Smooth muscle cell (in vitro differentiated cells): ENCODE measurements around the gene NME2. TPM values are rescaled to one million over a fixed set of nuclear protein-coding genes. Genes with fewer than 3 reads are reported as not detected.

ENCODE experiments used
- DNase-seq: peaks from one replicate; lab custom pipeline; 2025; ENCODE audit not compliant: unreplicated experiment; lab: John Stamatoyannopoulos, UW
- H2AFZ ChIP-seq: fragments of 200-600 bp; sonication (generic); 2 replicates; pipeline ENCODE4 v1.6.0; 2016; ENCODE audit warnings: antibody characterized with exemption, low read depth, mild to moderate bottlenecking
- H3F3A ChIP-seq: fragments of 200-600 bp; sonication (generic); 2 replicates; pipeline ENCODE4 v1.6.0; 2017; ENCODE audit warnings: antibody characterized with exemption, low read depth
- H3K27ac ChIP-seq: fragments of 200-600 bp; sonication (generic); 2 replicates; pipeline ENCODE4 v1.5.1; 2016; ENCODE audit warnings: low read depth, mild to moderate bottlenecking
- H3K27me3 ChIP-seq: fragments of 200-600 bp; sonication (generic); 2 replicates; pipeline ENCODE4 v1.6.1; 2016; ENCODE audit warnings: low read depth, mild to moderate bottlenecking
- H3K36me3 ChIP-seq: fragments of 200-600 bp; sonication (generic); 2 replicates; pipeline ENCODE4 v1.5.1; 2016; ENCODE audit warnings: low read depth
- H3K4me1 ChIP-seq: fragments of 200-600 bp; sonication (generic); 2 replicates; pipeline ENCODE4 v1.5.1; 2016; ENCODE audit warnings: low read depth
- H3K4me2 ChIP-seq: fragments of 200-600 bp; sonication (generic); 2 replicates; pipeline ENCODE4 v1.6.0; 2016; ENCODE audit warnings: mild to moderate bottlenecking
- H3K4me3 ChIP-seq: fragments of 200-600 bp; sonication (generic); 2 replicates; pipeline ENCODE4 v1.5.1; 2016; ENCODE audit warnings: mild to moderate bottlenecking
- H3K79me2 ChIP-seq: fragments of 200-600 bp; sonication (generic); 2 replicates; pipeline ENCODE4 v1.6.0; 2016; ENCODE audit warnings: low read depth, mild to moderate bottlenecking
- H3K9ac ChIP-seq: fragments of 200-600 bp; sonication (generic); 2 replicates; pipeline ENCODE4 v1.6.0; 2016; ENCODE audit warnings: low read depth
- H3K9me3 ChIP-seq: fragments of 200-600 bp; sonication (generic); replicated peaks from 2 replicates; pipeline ENCODE4 v1.5.1; 2016; ENCODE audit warnings: low read depth
- H4K20me1 ChIP-seq: fragments of 200-600 bp; sonication (generic); 2 replicates; pipeline ENCODE4 v1.6.0; 2016; ENCODE audit warnings: low read depth
- CTCF ChIP-seq: fragments of 200-600 bp; sonication (generic); IDR thresholded peaks from 2 replicates; pipeline ENCODE4 v1.5.1; 2017; ENCODE audit warnings: borderline replicate concordance, mild to moderate bottlenecking, antibody characterized with exemption; ENCODE audit not compliant: insufficient read depth, poor library complexity, severe bottlenecking
- WGBS: methylation state at CpG from one replicate; pipeline ENCODE4 v1.1.7; 2016; ENCODE audit warnings: low lambda C conversion rate; 5-methylcytosine and 5-hydroxymethylcytosine counted together
- polyA plus RNA-seq: library from polyadenylated mRNA; unstranded; fragments of >200 nt; fragmentation: Nextera tagmentation; extraction: Ambion mirVana; gene quantifications from 2 replicates; pipeline ENCODE4 v1.2.1, GENCODE V29; 2016
- total RNA-seq: library from RNA; depleted of rRNA; stranded (reverse); fragments of >200 nt; gene quantifications from 2 replicates; pipeline ENCODE4 v1.2.3, GENCODE V29; 2014

NME2 gene
- total and polyA plus RNA-seq, 2 experiments from 2014 or later: 496 to 675 TPM

GRCh38 chr17:51153210-51154072, 12.8 kb upstream of the NME2 start, which contains the start of gene NME1:
TSS of gene NME1 (plus strand) at chr17:51153559. CDS start at chr17:51155655, 2,096 bp downstream.
- peak within 1 kb of the TSS; percentile 92 for H3K27ac ChIP-seq

GRCh38 chr17:51154176-51154575, 12.0 kb upstream of the NME2 start:
- Histone ChIP-seq H3F3A (peaks cover 8% of the 10 kb centered on the region), H3K27ac (peak overlapping the region; percentile 72), H3K4me2 (peak overlapping the region; percentile 97), H3K27me3 (no peaks in the 10 kb centered on the region), H3K4me1 (peaks cover 14% of the 10 kb centered on the region), H3K9ac (peak overlapping the region; percentile 65), H4K20me1 (no peaks in the 10 kb centered on the region), H3K36me3 (no peaks in the 10 kb centered on the region), H3K9me3 (no peaks in the 10 kb centered on the region), H2AFZ (peak overlapping the region; percentile 72), H3K4me3 (peak overlapping the region; percentile 66), H3K79me2 (peaks cover 44% of the 10 kb centered on the region)
- DNase-seq: no peak
- no peak for TF ChIP-seq CTCF
- WGBS: 13% methylated on average over 6 of the region's 6 CpGs

More at GRCh38 chr17:51153210-51154072, 12.8 kb upstream of the NME2 start, which contains the start of gene NME1:
- Histone ChIP-seq H3K4me3 (peak within 1 kb of the TSS; percentile 66), H3K9ac (peak within 1 kb of the TSS; percentile 76), H3K4me1 (peaks cover 14% of the 10 kb centered on the region), H3K4me2 (peak within 1 kb of the TSS; percentile 97), H4K20me1 (no peaks in the 10 kb centered on the region), H3K36me3 (no peaks in the 10 kb centered on the region), H3K9me3 (no peaks in the 10 kb centered on the region), H3K27me3 (no peaks in the 10 kb centered on the region), H3K79me2 (peaks cover 44% of the 10 kb centered on the region), H2AFZ (peak within 1 kb of the TSS; percentile 92), H3F3A (peaks cover 8% of the 10 kb centered on the region)
- under 1% methylated on average over 60 of the region's 60 CpGs for WGBS
- peak; percentile 73 for TF ChIP-seq CTCF
- DNase-seq: peak; percentile 88

GRCh38 chr17:51155416-51155815, 10.8 kb upstream of the NME2 start:
- H3K27me3 ChIP-seq: no peaks in the 10 kb centered on the region
- DNase-seq: no peak
- H3K4me1 ChIP-seq: peaks cover 14% of the 10 kb centered on the region
- no peak overlapping the region for H3K4me2 ChIP-seq
- no peak overlapping the region for H2AFZ ChIP-seq
- 97% methylated on average over 8 of the region's 8 CpGs for WGBS
- no peaks in the 10 kb centered on the region for H4K20me1 ChIP-seq
- no peak overlapping the region for H3K4me3 ChIP-seq
- peaks cover 5% of the 10 kb centered on the region for H3K36me3 ChIP-seq
- peaks cover 8% of the 10 kb centered on the region for H3F3A ChIP-seq
- TF ChIP-seq CTCF: no peak
- H3K27ac ChIP-seq: no peak overlapping the region
- peaks cover 44% of the 10 kb centered on the region for H3K79me2 ChIP-seq
- no peaks in the 10 kb centered on the region for H3K9me3 ChIP-seq
- no peak overlapping the region for H3K9ac ChIP-seq
